ENCODE results near the gene SCAI.

SCAI gene

DNA sequence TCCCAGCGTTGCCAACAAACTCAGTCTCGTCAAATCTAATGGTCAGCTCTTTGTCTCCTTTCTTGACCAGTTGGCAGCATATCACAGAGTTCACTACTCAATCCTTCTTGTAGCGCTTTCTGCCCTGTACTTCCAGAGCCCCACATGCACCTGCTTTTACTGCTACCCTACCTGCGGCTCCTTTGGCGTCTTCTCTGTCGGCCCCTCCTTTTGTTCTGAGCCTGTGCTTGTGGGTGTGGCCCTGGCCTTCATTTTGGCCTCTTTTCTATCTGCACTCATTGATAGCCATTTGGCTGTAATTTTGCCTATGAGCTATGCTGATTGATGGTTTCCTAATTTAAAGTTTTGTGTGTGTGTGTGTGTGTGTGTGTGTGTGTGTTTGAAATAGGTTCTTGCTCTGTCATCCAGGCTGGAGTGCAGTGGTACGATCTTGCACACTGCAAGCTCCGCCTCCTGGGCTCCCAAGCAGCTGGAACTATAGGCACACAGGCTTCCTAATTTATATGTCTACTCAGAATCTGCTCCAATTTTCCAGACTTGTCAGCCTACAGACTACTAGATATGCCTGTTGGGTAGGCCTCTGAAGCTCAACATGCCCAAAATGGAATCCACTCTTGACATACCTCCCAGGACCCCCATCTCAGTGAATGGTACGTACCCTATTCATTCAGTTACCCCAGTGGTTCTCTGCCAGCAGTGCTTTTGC is 249.1 kb downstream of the SCAI start:
- no peak for DNase-seq (ENCODE audit: low read depth in 1 of 2, low spot score in 1 of 2)

Measured in stimulated activated CD4-positive, alpha-beta T cell treated with anti-CD3 and anti-CD28 coated beads, Interleukin-15, amount 100 ng/mL, for 1 hour (primary cell).